H1 (cell line): ENCODE data around the gene LRRIQ4. TPM values are rescaled to one million over a fixed set of nuclear protein-coding genes. Genes with fewer than 3 reads are reported as not detected.

Experiments used
- CTCF ChIA-PET: fragments of 300-600 bp; sonication (Branson Sonifier 250); formaldehyde crosslinking; loops from one replicate; lab custom pipeline; 2021; ENCODE audit not compliant: partially characterized antibody; lab: Charles Lee
- POLR2A ChIA-PET: fragments of 300-600 bp; sonication (Branson Sonifier 250); formaldehyde crosslinking; loops from one replicate; lab custom pipeline; 2021; ENCODE audit warnings: inconsistent platforms; ENCODE audit not compliant: partially characterized antibody; lab: Charles Lee
- DNase-seq, 2 experiments: peaks; one replicate each; pipeline versions ENCODE4 v3.0.0 to v3.0.0-alpha.2; 2010 to 2022; ENCODE audit warnings: low spot score in 2 of 2, low read depth in 1 of 2, mixed read lengths in 1 of 2
- FAIRE-seq: peaks from 2 replicates; lab custom pipeline; 2011; peaks lifted over from hg19 to GRCh38; lab: Jason Lieb, UNC
- H2AFZ ChIP-seq: 2 replicates; pipeline ENCODE4 v1.8.1; 2012; ENCODE audit warnings: low read length, inconsistent platforms
- H2AK5ac ChIP-seq: 2 replicates; pipeline ENCODE4 v1.6.1; 2013; ENCODE audit warnings: low read depth, low read length
- H2BK120ac ChIP-seq: replicated peaks from 2 replicates; pipeline ENCODE3; 2013; ENCODE audit warnings: low read depth, low read length, inconsistent platforms
- H2BK12ac ChIP-seq: 2 replicates; pipeline ENCODE4 v1.6.1; 2013; ENCODE audit warnings: low read depth, low read length
- H2BK15ac ChIP-seq: 2 replicates; pipeline ENCODE4 v1.6.1; 2013; ENCODE audit warnings: low read length
- H2BK20ac ChIP-seq: 2 replicates; pipeline ENCODE4 v1.6.1; 2013; ENCODE audit warnings: low read length
- H2BK5ac ChIP-seq: 2 replicates; pipeline ENCODE4 v1.6.1; 2013; ENCODE audit warnings: low read depth, low read length
- H3K14ac ChIP-seq: 2 replicates; pipeline ENCODE4 v1.6.1; 2013; ENCODE audit warnings: inconsistent platforms; ENCODE audit not compliant: insufficient read length
- H3K18ac ChIP-seq: 2 replicates; pipeline ENCODE4 v1.6.1; 2013; ENCODE audit warnings: low read length; ENCODE audit errors: extremely low read depth
- H3K23ac ChIP-seq: 2 replicates; pipeline ENCODE4 v1.6.1; 2013; ENCODE audit warnings: inconsistent platforms; ENCODE audit not compliant: insufficient read length
- H3K23me2 ChIP-seq: 2 replicates; pipeline ENCODE4 v1.6.1; 2013; ENCODE audit warnings: low read depth, low read length
- H3K27ac ChIP-seq: 2 replicates; pipeline ENCODE4 v1.6.1; 2011; ENCODE audit warnings: low read depth, low read length, inconsistent platforms
- H3K27me3 ChIP-seq, 4 experiments: replicated peaks in 1 of 4; 1 replicate in 1 of 4; 2 replicates in 3 of 4; pipeline versions ENCODE4 v1.6.1 to v1.8.1; 2011 to 2013; ENCODE audit warnings: low read length in 3 of 4, mild to moderate bottlenecking in 3 of 4, inconsistent platforms in 2 of 4, mixed read lengths in 2 of 4, moderate library complexity in 1 of 4; ENCODE audit not compliant: control insufficient read depth in 3 of 4, insufficient read depth in 3 of 4; ENCODE audit errors: extremely low read depth in 1 of 4
- H3K36me3 ChIP-seq, 4 experiments: 2 replicates each; pipeline versions ENCODE4 v1.6.1 to v1.8.1; 2011 to 2013; ENCODE audit warnings: mild to moderate bottlenecking in 4 of 4, low read length in 3 of 4, moderate library complexity in 2 of 4, control low read depth in 1 of 4, inconsistent platforms in 1 of 4; ENCODE audit not compliant: insufficient read depth in 4 of 4, control insufficient read depth in 2 of 4
- H3K4ac ChIP-seq: replicated peaks from 2 replicates; pipeline ENCODE3; 2013; ENCODE audit warnings: low read length, low read depth, mixed read lengths, inconsistent platforms; ENCODE audit not compliant: insufficient read length
- H3K4me1 ChIP-seq, 4 experiments: replicated peaks in 1 of 4; 1 replicate in 1 of 4; 2 replicates in 3 of 4; pipeline versions ENCODE4 v1.6.1 to v1.8.1; 2011 to 2013; ENCODE audit warnings: low read length in 3 of 4, inconsistent platforms in 2 of 4, mixed read lengths in 1 of 4; ENCODE audit not compliant: insufficient read depth in 4 of 4, control insufficient read depth in 3 of 4
- H3K4me2 ChIP-seq, 2 experiments: 2 replicates each; pipeline versions ENCODE4 v1.6.1 to v1.8.1; 2011 to 2013; ENCODE audit warnings: low read depth in 2 of 2, low read length in 2 of 2, control low read depth in 1 of 2, inconsistent platforms in 1 of 2, mild to moderate bottlenecking in 1 of 2; ENCODE audit not compliant: insufficient read depth in 1 of 2
- H3K4me3 ChIP-seq, 4 experiments: fragments of 200-600, 300-600 bp in 1 of 4; sonication (generic), shearing (Covaris generic), sonication (Bioruptor Twin) in 1 of 4; 2 replicates each; pipeline versions ENCODE4 v1.5.1 to v1.8.1; 2011 to 2016; ENCODE audit warnings: low read length in 4 of 4, low read depth in 3 of 4, control low read depth in 2 of 4, inconsistent platforms in 2 of 4, mild to moderate bottlenecking in 2 of 4, mixed read lengths in 1 of 4, moderate library complexity in 1 of 4; ENCODE audit not compliant: insufficient read depth in 2 of 4; ENCODE audit errors: extremely low read depth in 1 of 4
- H3K56ac ChIP-seq: replicated peaks from 2 replicates; pipeline ENCODE3; 2013; ENCODE audit warnings: low read depth, mild to moderate bottlenecking, mixed read lengths, low read length, inconsistent platforms; ENCODE audit not compliant: insufficient read length
- H3K79me1 ChIP-seq: 2 replicates; pipeline ENCODE4 v1.6.1; 2013; ENCODE audit warnings: low read depth, low read length, control low read depth
- H3K79me2 ChIP-seq, 2 experiments: 2 replicates each; pipeline versions ENCODE4 v1.6.1 to v1.8.1; 2012 to 2013; ENCODE audit warnings: low read length in 2 of 2, mild to moderate bottlenecking in 2 of 2, inconsistent platforms in 1 of 2; ENCODE audit not compliant: insufficient read depth in 2 of 2, control insufficient read depth in 1 of 2
- H3K9ac ChIP-seq, 4 experiments: replicated peaks in 1 of 4; 1 replicate in 1 of 4; 2 replicates in 3 of 4; pipeline versions ENCODE4 v1.6.1 to v1.8.1; 2011 to 2013; ENCODE audit warnings: low read depth in 3 of 4, low read length in 3 of 4, control low read depth in 2 of 4, mild to moderate bottlenecking in 2 of 4, moderate library complexity in 2 of 4, inconsistent platforms in 1 of 4; ENCODE audit errors: extremely low read depth in 1 of 4
- H3K9me3 ChIP-seq, 2 experiments: 2 replicates each; pipeline versions ENCODE4 v1.6.1 to v1.8.1; 2012 to 2013; ENCODE audit warnings: mild to moderate bottlenecking in 2 of 2, moderate library complexity in 2 of 2, control low read depth in 1 of 2, inconsistent platforms in 1 of 2, low read depth in 1 of 2, low read length in 1 of 2, mixed read lengths in 1 of 2; ENCODE audit not compliant: insufficient read depth in 2 of 2
- H4K20me1 ChIP-seq, 2 experiments: replicated peaks in 1 of 2; 2 replicates each; pipeline versions ENCODE3 to v1.8.1; 2011 to 2013; ENCODE audit warnings: inconsistent platforms in 2 of 2, low read length in 2 of 2, mild to moderate bottlenecking in 1 of 2; ENCODE audit not compliant: insufficient read depth in 2 of 2, control insufficient read depth in 1 of 2
- H4K5ac ChIP-seq: 2 replicates; pipeline ENCODE4 v1.6.1; 2013; ENCODE audit warnings: low read length, low read depth, mixed read lengths, inconsistent platforms; ENCODE audit not compliant: insufficient read length
- H4K8ac ChIP-seq: 2 replicates; pipeline ENCODE4 v1.8.0; 2013; ENCODE audit warnings: mild to moderate bottlenecking, moderate library complexity, low read length, inconsistent platforms; ENCODE audit not compliant: insufficient read depth; ENCODE audit errors: extremely low read depth
- H4K91ac ChIP-seq: replicated peaks from 2 replicates; pipeline ENCODE3; 2013; ENCODE audit warnings: low read length, mixed read lengths, inconsistent platforms; ENCODE audit not compliant: insufficient read length
- CEBPB ChIP-seq: IDR thresholded peaks from 2 replicates; pipeline ENCODE4 v1.6.1; 2012; ENCODE audit warnings: low read depth, low read length
- CHD2 ChIP-seq: IDR thresholded peaks from 2 replicates; pipeline ENCODE4 v1.6.1; 2012; ENCODE audit warnings: low read length, improper control_type of control experiment
- CTBP2 ChIP-seq: IDR thresholded peaks from 2 replicates; pipeline ENCODE4 v1.7.0; 2011; ENCODE audit warnings: borderline replicate concordance, mild to moderate bottlenecking, moderate library complexity, mixed read lengths, low read length; ENCODE audit not compliant: insufficient read depth, insufficient read length
- GTF2F1 ChIP-seq: IDR thresholded peaks from 2 replicates; pipeline ENCODE4 v1.6.1; 2012; ENCODE audit warnings: low read depth, low read length, improper control_type of control experiment, borderline replicate concordance
- JUND ChIP-seq: IDR thresholded peaks from 2 replicates; pipeline ENCODE4 v1.6.1; 2011; ENCODE audit warnings: mild to moderate bottlenecking, improper control_type of control experiment, low read length
- MAFK ChIP-seq: IDR thresholded peaks from 2 replicates; pipeline ENCODE4 v1.6.1; 2012; ENCODE audit warnings: low read depth, mild to moderate bottlenecking, improper control_type of control experiment, low read length
- MAX ChIP-seq: IDR thresholded peaks from 2 replicates; pipeline ENCODE4 v1.6.1; 2012; ENCODE audit warnings: inconsistent platforms
- PHF8 ChIP-seq: fragments of 200-600 bp; sonication (generic); conservative IDR thresholded peaks from 2 replicates; pipeline ENCODE4 v1.7.1; 2012; ENCODE audit warnings: low read depth, mild to moderate bottlenecking, inconsistent platforms, low read length, moderate library complexity
- RBBP5 ChIP-seq: IDR thresholded peaks from 2 replicates; pipeline ENCODE4 v1.7.1; 2012; ENCODE audit warnings: low read depth, mild to moderate bottlenecking, inconsistent platforms, low read length, moderate library complexity, borderline replicate concordance
- RXRA ChIP-seq: IDR thresholded peaks from 2 replicates; pipeline ENCODE4 v1.6.1; 2011; ENCODE audit warnings: low read depth, mild to moderate bottlenecking, low read length, moderate library complexity; ENCODE audit not compliant: insufficient read depth
- SIN3A ChIP-seq, 2 experiments: IDR thresholded peaks in 1 of 2; conservative IDR thresholded peaks in 1 of 2; 2 replicates each; pipeline ENCODE4 v1.6.1; 2011 to 2012; ENCODE audit warnings: low read length in 2 of 2, improper control_type of control experiment in 1 of 2, low read depth in 1 of 2, mild to moderate bottlenecking in 1 of 2
- SIX5 ChIP-seq: IDR thresholded peaks from 2 replicates; pipeline ENCODE4 v1.6.1; 2011; ENCODE audit warnings: mild to moderate bottlenecking, low read depth, low read length
- TEAD4 ChIP-seq: IDR thresholded peaks from 2 replicates; pipeline ENCODE4 v1.6.1; 2012; ENCODE audit warnings: low read depth, low read length, inconsistent platforms, mixed read lengths
- WGBS, 2 experiments: shearing (Covaris generic) in 1 of 2; methylation state at CpG; one replicate each; pipeline versions ENCODE4 v1.1.6 to v1.1.7; 2013 to 2015; ENCODE audit warnings: low lambda C conversion rate in 2 of 2, mixed read lengths in 2 of 2, inconsistent platforms in 1 of 2, low coverage in 1 of 2, missing lambda C conversion rate in 1 of 2; ENCODE audit not compliant: insufficient replicate concordance in 2 of 2, insufficient coverage in 1 of 2, insufficient read length in 1 of 2; ENCODE audit errors: extremely low coverage in 1 of 2, missing lambda C conversion rate in 1 of 2; 5-methylcytosine and 5-hydroxymethylcytosine counted together
- polyA plus RNA-seq, 7 experiments: library from polyadenylated mRNA; depleted of rRNA in 3 of 7; stranded (reverse) in 5 of 7; unstranded in 2 of 7; fragments of >200 nt in 5 of 7; fragments of 200-250 nt in 2 of 7; gene quantifications; 1 replicate in 5 of 7; 2 replicates in 1 of 7; 4 replicates in 1 of 7; pipeline versions ENCODE4 v1.2.1 to v1.2.3, GENCODE V29; 2011 to 2013; ENCODE audit warnings: missing spikeins in 2 of 7, mixed read lengths in 2 of 7
- total RNA-seq: library from RNA; stranded (reverse); fragmentation: NEBNext Ultra II Directional; extraction: Animal tissue kit (Norgen Biotek cat#: 25700); gene quantifications from 2 replicates; pipeline ENCODE4 v1.2.1, GENCODE V29; 2021

The LRRIQ4 gene
- total and polyA plus RNA-seq, 2 of the 8 experiments (the other 6 are each of a cell fraction or from before 2014, with no cell fraction given): 0.08 TPM; not detected in 1

- no peak overlapping the region for H2BK5ac ChIP-seq
- no peak overlapping the region for H3K23ac ChIP-seq
- H4K20me1 ChIP-seq: no peaks in the 10 kb centered on the region
- no peak overlapping the region for H3K14ac ChIP-seq
- no peaks in the 10 kb centered on the region for H3K36me3 ChIP-seq
- no peak overlapping the region for H3K4ac ChIP-seq
- no peak overlapping the region for H4K5ac ChIP-seq
- no peak overlapping the region for H2BK120ac ChIP-seq
- no peak overlapping the region for H3K56ac ChIP-seq
- FAIRE-seq: no peak
- POLR2A ChIA-PET: no interaction called here
- no peak overlapping the region for H3K4me2 ChIP-seq
- no peak overlapping the region for H3K4me3 ChIP-seq
- CTCF ChIA-PET: interaction anchor here (0.6 to 2.4 kb wide), 5 partner anchors 14 to 174 kb away, joined by 3 to 5 read pairs (median 3); no protein-coding TSS in a partner anchor
- H2AFZ ChIP-seq: no peak overlapping the region
- H3K23me2 ChIP-seq: no peaks in the 10 kb centered on the region
- H3K27ac ChIP-seq: no peak overlapping the region
- H4K8ac ChIP-seq: no peak overlapping the region
- H3K18ac ChIP-seq: no peak overlapping the region
- no peak overlapping the region for H4K91ac ChIP-seq
- no peaks in the 10 kb centered on the region for H3K9me3 ChIP-seq
- H2BK20ac ChIP-seq: no peak overlapping the region
- H3K27me3 ChIP-seq: no peaks in the 10 kb centered on the region
- H3K79me2 ChIP-seq: no peaks in the 10 kb centered on the region
- H3K4me1 ChIP-seq: peaks cover 0 to 1% (median under 1%) of the 10 kb centered on the region in 4 experiments; a peak in 3 of 7 replicates
- H3K9ac ChIP-seq: no peak overlapping the region
- no peak overlapping the region for H2BK15ac ChIP-seq
- DNase-seq: no peak
- 92% methylated on average over 4 of the region's 4 CpGs; no CpG with 5 or more reads in 1 of the 2 experiments for WGBS, 2 experiments
- H3K79me1 ChIP-seq: no peaks in the 10 kb centered on the region
- no peak overlapping the region for H2AK5ac ChIP-seq
- H2BK12ac ChIP-seq: no peak overlapping the region
- TF ChIP-seq GTF2F1: no peak
- TF ChIP-seq JUND: no peak
- TF ChIP-seq MAX: no peak
- TF ChIP-seq TEAD4: no peak
- TF ChIP-seq RBBP5: no peak
- no peak for TF ChIP-seq CHD2
- TF ChIP-seq SIN3A (conservative IDR thresholded peaks at IDR 0.05 in 1 of 2, IDR thresholded peaks at IDR 0.05 in 1 of 2; ENCODE audit: low read depth in 1 of 2, low read length in 2 of 2): no peak
- no peak for TF ChIP-seq CEBPB
- TF ChIP-seq MAFK: no peak
- TF ChIP-seq SIX5: no peak
- no peak for TF ChIP-seq CTBP2
- TF ChIP-seq RXRA: no peak
- no peak for TF ChIP-seq PHF8
Measured at GRCh38 chr3:169880576-169881250, 68.0 kb downstream of the LRRIQ4 start.
